CMK (cell line): ENCODE results near the gene MICALL1.
A peak's percentile ranks its signal among the peaks of the same experiment; 100 is the strongest.
"Not testable (repeated sequence)": the region's sequence is repeated elsewhere in the genome, so short reads cannot be mapped to it uniquely, and the experiment has no call there.

ENCODE experiments used
- DNase-seq: peaks from one replicate; pipeline ENCODE4 v3.0.0-alpha.2; 2010; ENCODE audit warnings: low read depth

MICALL1 gene

GRCh38 chr22:37930270-37930951, 24.3 kb downstream of the MICALL1 start:
- DNase-seq = no peak

GRCh38 chr22:37930952-37931440, 24.9 kb downstream of the MICALL1 start:
- no peak for DNase-seq

DNA sequence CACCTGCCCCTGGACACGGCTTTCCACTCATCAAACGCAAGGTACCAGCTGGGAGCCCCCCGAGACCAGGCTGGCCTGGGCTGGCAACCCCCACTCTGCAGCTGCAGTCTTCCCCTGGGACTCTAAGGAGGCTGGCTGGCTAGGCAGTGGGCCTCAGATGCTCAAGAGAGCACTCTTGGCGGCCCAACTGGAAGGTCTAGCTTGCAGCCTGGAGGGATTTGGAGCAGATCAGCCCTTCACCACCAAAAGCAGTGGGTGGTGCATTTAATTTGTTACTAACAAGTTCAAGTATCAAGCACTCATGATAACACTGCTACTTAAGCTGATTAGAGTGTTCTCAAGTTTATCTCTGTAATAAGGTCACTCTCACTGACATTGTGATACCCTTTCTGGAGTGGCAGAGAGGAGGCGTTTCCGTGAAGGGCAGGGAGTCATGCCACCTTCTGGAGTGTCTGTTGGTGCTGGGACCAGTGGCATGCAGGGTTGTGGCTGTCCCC, 25.8 kb downstream of the MICALL1 start:
- no peak for DNase-seq

DNA sequence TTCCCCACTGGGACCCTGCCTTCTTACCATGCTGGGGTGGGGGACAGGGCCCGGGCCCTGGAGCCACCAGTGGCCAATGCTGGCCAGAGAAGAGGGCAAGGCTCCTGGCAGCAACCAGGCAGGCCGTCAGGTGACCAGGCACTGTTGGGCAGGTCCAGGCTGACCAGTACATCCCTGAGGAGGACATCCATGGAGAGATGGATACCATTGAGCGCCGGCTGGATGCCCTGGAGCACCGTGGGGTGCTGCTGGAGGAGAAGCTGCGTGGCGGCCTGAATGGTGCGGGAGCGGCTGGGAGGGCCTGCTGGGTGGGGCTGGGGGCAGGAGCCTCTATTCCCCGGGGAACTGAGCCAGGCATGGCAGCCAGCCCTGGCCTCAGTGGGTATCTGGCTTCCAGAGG, 26.3 kb downstream of the MICALL1 start:
- no peak for DNase-seq

DNA sequence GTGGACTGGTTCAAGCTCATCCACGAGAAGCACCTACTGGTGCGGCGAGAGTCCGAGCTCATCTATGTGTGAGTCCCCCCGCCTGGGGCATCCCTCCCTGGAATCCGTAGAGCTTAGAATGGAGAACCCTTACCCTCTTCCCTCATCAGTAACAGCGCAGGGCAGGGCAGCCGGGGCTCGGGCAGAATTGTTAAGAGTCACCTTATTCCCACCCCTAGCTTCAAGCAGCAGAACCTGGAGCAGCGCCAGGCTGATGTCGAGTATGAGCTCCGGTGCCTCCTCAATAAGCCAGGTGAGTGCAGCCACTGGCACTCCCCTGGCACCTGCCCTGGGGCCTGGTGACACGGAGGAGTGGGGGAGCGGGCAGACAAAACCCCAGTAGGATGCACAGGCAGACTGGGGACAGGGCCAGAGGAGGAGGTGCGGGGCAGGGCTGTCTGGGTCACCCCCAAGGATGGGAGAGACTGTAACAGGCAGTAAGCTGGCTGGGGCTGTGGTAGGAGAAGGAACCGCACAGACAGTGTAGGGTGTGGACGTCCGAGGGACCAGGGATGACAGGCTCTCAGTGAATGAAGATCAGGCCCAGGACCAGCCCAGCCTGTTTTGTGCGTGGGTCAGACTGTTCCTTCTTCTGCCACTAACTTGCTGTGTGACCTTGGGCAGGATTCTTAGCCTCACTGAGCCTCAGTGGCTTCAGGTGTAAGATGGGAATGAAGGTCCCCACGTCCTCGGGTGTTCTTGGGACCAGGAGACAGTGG, 26.9 kb downstream of the MICALL1 start:
- no peak for DNase-seq

GRCh38 chr22:37933711-37934376, 27.7 kb downstream of the MICALL1 start:
- DNase-seq = peak; percentile 75

DNA sequence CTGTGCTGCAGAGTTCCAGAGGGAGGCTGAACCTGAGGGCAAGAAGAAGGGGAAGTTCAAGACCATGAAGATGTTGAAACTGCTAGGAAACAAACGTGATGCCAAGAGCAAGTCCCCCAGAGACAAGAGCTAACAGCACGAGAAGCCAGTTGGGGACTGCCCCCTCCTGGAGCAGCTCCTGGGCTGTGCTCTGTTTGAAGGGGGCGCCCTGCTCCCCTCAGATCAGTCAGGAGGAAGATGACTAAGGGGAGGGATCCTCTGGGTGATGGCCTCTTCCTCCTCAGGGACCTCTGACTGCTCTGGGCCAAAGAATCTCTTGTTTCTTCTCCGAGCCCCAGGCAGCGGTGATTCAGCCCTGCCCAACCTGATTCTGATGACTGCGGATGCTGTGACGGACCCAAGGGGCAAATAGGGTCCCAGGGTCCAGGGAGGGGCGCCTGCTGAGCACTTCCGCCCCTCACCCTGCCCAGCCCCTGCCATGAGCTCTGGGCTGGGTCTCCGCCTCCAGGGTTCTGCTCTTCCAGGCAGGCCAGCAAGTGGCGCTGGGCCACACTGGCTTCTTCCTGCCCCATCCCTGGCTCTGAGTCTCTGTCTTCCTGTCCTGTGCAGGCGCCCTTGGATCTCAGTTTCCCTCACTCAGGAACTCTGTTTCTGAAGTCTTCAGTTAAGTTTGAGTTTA, 34.7 kb downstream of the MICALL1 start:
- DNase-seq = no peak

GRCh38 chr22:37942133-37942532, 36.0 kb downstream of the MICALL1 start:
- no peak for DNase-seq

DNA sequence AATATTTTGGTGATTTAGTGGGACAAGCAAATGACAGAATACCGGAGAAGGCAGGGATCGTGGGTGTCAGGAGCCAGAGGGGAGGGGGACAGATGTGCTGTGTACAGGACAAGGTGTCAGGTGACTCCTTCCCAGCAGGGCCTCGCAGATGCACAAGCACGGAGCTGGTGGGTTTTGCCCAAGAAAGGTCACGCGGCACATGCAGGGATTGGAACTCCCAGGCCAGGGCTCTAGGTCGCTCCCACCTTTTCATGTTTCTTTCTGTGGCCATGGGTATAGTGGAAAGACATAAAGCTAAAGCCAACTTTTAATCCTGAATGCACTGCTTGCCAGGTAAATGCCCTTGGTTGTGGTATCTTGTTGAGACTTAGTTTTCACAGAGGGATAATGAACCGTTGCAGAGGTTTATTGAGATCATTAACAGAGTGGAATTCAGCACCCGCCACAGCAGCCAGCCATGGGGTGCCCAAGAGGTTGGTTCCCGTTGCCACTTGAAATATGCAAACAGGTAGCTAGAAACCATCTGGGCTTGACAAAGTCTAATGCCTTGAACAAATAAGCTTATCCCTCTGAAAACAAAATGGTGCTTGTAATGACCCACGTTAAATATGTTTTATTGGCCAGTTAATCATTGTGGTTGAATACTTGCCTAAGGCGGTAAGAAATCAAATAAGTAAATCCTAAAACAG, 37.2 kb downstream of the MICALL1 start:
- DNase-seq = no peak

DNA sequence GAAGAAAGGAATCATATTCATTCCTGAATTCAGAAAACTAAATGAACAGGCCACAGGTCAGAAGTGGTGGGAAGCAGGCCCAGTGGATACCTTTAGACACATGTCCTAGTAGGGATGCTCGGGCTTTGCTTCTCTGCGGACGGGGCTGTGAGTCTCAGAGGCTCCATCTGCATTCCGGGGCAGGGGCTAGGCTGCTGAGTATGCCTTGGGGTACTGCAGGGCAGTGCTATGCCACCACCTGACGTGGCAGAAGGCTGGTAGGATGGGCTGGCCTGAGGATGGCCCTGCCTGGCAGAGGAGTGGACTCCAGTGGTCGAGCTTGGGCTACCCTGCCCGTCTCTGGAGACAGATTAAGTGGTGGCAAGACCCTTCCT, 37.7 kb downstream of the MICALL1 start:
- no peak for DNase-seq

DNA sequence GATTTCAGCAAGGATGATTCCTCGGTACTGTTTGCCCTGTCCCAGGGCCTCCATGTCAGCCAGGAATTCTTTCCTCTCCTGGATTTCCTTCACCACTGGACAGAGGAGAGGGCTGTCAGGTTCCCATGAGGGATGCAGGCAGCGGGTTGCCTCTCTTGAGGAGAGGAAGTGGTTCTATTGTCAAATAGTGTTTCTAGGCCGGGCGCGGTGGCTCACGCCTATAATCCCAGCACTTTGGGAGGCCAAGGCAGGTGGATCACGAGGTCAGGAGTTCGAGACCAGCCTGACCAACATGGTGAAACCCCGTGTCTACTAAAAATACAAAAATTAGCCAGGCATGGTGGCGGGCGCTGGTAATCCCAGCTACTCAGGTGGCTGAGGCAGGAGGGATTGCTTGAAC, 38.3 kb downstream of the MICALL1 start:
- not testable (repeated sequence) for DNase-seq

DNA sequence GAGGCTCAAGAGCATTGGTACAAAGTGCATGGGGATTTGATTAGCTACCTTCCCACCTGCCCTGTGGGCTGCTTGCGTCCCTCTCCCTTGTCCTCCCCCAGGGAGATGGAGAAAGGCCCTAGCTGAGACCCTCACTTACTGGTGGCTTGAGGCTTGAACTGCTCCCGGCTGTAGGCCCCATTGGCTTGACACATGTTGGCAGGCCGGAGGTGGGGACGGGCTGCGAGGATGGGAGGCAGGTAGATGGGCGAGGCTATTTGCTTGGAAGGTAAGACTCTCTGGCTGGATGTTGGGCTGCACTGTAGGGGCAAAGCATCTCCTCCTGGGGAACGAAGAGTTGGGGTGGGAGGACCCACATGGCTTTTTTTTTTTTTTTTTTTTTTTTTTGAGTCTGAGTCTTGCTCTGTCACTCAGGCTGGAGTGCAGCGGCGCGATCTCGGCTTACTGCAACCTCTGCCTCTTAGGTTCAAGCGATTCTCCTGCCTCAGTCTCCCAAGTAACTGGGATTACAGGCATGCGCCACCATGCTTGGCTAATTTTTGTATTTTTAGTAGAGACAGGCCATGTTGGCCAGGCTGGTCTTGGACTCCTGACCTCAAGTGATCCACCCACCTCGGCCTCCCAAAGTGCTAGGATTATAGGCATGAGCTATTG, 41.2 kb downstream of the MICALL1 start:
- not testable (repeated sequence) for DNase-seq

- DNase-seq = no peak
Measured at GRCh38 chr22:37951305-37951704, 45.2 kb downstream of the MICALL1 start.

GRCh38 chr22:37952629-37953028, 46.5 kb downstream of the MICALL1 start:
- DNase-seq = not testable (repeated sequence)

- DNase-seq = no peak
Measured at GRCh38 chr22:37953062-37953436, 47.0 kb downstream of the MICALL1 start.

GRCh38 chr22:37953437-37954179, 47.5 kb downstream of the MICALL1 start, which contains the start of the genes C22orf23 and POLR2F:
Gene C22orf23, minus strand, starts transcription at chr22:37953601. Its CDS starts 452 bp downstream, at chr22:37953149.
Gene POLR2F, plus strand, starts transcription at chr22:37953699. Its CDS starts 89 bp downstream, at chr22:37953788.
- peak; percentile 90 for DNase-seq

GRCh38 chr22:37954686-37955085, 48.6 kb downstream of the MICALL1 start:
- DNase-seq = no peak

DNA sequence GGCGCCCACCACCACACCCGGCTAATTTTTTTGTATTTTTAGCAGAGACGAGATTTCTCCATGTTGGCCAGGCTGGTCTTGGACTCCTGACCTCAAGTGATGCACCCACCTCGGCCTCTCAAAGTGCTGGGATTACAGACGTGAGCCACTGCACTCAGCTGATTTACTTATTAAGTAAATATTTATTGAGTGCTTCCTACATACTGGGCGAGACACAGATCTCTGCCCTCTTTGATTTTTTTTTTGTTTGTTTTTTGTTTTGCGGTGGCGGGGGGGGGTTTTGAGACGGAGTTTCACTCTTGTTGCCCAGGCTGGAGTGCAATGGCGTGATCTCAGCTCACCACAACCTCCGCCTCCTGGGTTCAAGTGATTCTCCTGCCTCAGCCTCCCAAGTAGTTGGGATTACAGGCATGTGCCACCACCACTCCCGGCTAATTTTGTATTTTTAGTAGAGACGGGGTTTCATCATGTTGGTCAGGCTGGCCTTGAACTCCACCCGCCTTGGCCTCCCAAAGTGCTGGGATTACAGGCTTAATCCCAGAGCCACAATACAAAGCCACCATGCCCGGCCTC, 49.8 kb downstream of the MICALL1 start:
- DNase-seq = not testable (repeated sequence)

- DNase-seq = no peak
Measured at GRCh38 chr22:37957232-37957631, 51.1 kb downstream of the MICALL1 start.
